Mucosa of stomach (tissue), 1 donor: ENCODE results near the gene MDFI.

Source experiments
- H3K27me3 ChIP-seq: one replicate; pipeline ENCODE4 v1.7.0; 2013; ENCODE audit warnings: mild to moderate bottlenecking, low read length; ENCODE audit not compliant: control insufficient read depth, insufficient read depth
- H3K36me3 ChIP-seq: one replicate; pipeline ENCODE4 v1.7.0; 2013; ENCODE audit warnings: low read length; ENCODE audit not compliant: control insufficient read depth, insufficient read depth
- H3K4me1 ChIP-seq: one replicate; pipeline ENCODE4 v1.7.0; 2013; ENCODE audit warnings: mild to moderate bottlenecking, low read length; ENCODE audit not compliant: control insufficient read depth, insufficient read depth
- H3K4me3 ChIP-seq: one replicate; pipeline ENCODE4 v1.7.0; 2013; ENCODE audit warnings: low read length
- H3K9ac ChIP-seq: one replicate; pipeline ENCODE4 v1.7.0; 2013; ENCODE audit warnings: mild to moderate bottlenecking, low read length, moderate library complexity
- H3K9me3 ChIP-seq: one replicate; pipeline ENCODE4 v1.7.0; 2013; ENCODE audit warnings: mild to moderate bottlenecking, low read length, moderate library complexity; ENCODE audit not compliant: control insufficient read depth
- donor health status: Pancreatic carcinoma.

The MDFI gene

GRCh38 chr6:41655646-41656001, 17.4 kb downstream of the MDFI start:
- no peaks in the 10 kb centered on the region for H3K4me1 ChIP-seq
- no peak overlapping the region for H3K4me3 ChIP-seq
- H3K36me3 ChIP-seq, result no peaks in the 10 kb centered on the region
- H3K27me3 ChIP-seq, result peaks cover 26% of the 10 kb centered on the region
- H3K9ac ChIP-seq, result no peak overlapping the region
- no peaks in the 10 kb centered on the region for H3K9me3 ChIP-seq

DNA sequence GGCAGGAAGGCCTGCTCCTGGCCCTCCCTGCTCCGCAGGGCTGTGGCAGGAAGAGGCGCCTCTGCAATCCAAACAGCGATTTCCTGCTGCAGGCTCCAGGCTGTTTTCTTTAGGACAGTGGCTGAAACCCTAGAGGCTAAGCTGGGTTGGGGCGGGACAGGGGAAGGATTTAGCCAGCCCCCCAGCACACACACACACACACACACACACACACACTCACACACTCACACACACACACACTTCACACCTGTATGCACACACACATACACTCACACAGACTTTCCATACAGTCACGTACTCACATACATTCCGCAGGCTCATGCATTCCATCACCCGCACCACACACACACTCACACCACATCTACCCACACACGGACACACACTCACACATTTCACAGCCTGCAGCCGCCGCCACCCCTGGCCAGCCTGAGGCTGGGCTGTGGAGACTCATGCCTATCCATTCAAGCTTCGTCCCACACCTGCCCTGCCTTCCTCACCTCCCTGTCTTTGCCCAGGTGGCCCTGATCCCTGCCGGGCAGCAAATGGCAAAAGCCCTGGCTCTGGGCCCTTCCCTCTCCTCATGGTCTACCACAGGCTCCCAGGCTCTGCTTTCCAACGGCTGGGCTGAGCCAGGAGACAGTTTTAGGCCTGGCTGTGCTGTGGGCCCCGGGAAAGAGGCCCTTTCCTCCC, 17.9 kb downstream of the MDFI start:
- Histone ChIP-seq H3K36me3 (no peaks in the 10 kb centered on the region), H3K9me3 (no peaks in the 10 kb centered on the region), H3K4me3 (no peak overlapping the region), H3K4me1 (no peaks in the 10 kb centered on the region), H3K9ac (no peak overlapping the region), H3K27me3 (peaks cover 26% of the 10 kb centered on the region)

DNA sequence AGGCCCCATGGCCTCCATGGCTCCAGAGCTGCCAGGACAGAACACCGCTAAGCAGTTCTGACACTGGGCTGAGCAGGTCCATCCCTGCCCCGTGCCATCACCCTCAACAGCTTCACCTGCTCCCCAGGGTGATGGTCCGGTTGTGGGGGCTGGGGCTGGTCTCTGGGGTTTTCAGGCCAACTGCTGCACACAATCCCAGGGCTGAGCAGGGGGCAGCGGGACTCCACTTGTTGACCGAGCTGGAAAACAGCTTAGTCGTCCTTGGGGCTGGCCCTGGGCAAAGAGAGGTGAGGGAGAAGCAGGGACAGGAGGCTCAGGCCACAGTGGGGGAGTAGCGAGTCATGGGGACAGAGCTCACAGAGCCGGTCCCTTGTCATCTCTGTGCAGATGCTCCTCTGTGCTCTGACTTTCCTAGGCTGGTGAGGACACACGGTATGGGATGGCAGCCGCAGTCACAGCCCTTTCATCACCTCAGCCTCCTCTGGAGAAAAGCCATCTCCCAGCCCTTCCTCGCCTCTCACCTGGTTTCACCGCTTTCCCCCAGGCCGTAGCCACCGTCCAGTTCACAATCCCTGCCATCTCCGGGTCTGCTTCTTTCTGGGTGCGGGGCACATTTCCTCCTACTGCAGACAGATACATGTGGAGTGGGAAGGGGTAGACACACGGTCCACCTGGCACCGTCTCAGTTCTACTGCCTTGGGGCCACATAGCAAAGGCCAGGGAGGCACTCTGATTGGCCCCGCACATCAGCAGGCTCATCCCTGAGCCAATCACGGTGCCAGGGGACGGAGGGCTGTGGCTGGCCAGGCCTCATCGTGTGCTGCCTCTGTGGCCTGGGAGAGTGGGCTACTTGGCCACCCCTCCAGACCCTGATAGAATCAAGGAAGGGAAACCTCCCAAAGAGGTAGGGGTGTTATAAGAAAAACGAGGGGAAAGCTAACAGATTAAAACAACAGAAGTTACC, 19.1 kb downstream of the MDFI start:
- Histone ChIP-seq H3K27me3 (peaks cover 37% of the 10 kb centered on the region), H3K36me3 (no peaks in the 10 kb centered on the region), H3K9me3 (no peaks in the 10 kb centered on the region), H3K9ac (no peak overlapping the region), H3K4me1 (no peaks in the 10 kb centered on the region), H3K4me3 (no peak overlapping the region)

GRCh38 chr6:41658636-41659035, 20.4 kb downstream of the MDFI start:
- Histone ChIP-seq H3K36me3 (no peaks in the 10 kb centered on the region), H3K4me3 (no peak overlapping the region), H3K27me3 (peaks cover 37% of the 10 kb centered on the region), H3K9ac (no peak overlapping the region), H3K4me1 (no peaks in the 10 kb centered on the region), H3K9me3 (no peaks in the 10 kb centered on the region)

DNA sequence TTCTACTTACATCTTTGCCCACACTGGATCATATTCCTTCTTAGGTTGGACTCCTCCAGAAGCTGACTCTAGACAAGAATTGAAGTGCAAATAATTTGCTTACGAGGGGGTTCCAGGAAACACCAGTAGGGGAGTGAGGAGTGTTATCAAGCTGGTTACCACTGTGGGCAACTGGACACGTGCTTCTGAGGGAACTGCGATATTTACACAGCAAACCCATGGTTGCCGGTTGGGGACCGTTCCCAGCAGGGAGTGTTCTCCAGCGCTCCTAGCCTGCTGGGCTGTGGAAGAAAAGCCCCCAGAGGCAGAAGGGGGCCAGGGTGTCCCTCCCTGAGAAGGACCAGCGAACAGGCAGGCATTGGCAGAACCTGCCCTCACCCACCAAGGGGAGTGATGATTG, 21.7 kb downstream of the MDFI start:
- H3K9me3 ChIP-seq, result no peaks in the 10 kb centered on the region
- H3K36me3 ChIP-seq, result no peaks in the 10 kb centered on the region
- no peak overlapping the region for H3K9ac ChIP-seq
- no peak overlapping the region for H3K4me3 ChIP-seq
- H3K27me3 ChIP-seq, result peaks cover 33% of the 10 kb centered on the region
- no peaks in the 10 kb centered on the region for H3K4me1 ChIP-seq

GRCh38 chr6:41663568-41663967, 25.3 kb downstream of the MDFI start:
- Histone ChIP-seq H3K9ac (no peak overlapping the region), H3K9me3 (no peaks in the 10 kb centered on the region), H3K36me3 (no peaks in the 10 kb centered on the region), H3K27me3 (peaks cover 23% of the 10 kb centered on the region), H3K4me3 (no peak overlapping the region), H3K4me1 (no peaks in the 10 kb centered on the region)

- Histone ChIP-seq H3K9ac (no peak overlapping the region), H3K4me1 (no peaks in the 10 kb centered on the region), H3K9me3 (no peaks in the 10 kb centered on the region), H3K36me3 (no peaks in the 10 kb centered on the region), H3K27me3 (peaks cover 18% of the 10 kb centered on the region), H3K4me3 (no peak overlapping the region)
Measured at GRCh38 chr6:41664271-41664670, 26.0 kb downstream of the MDFI start.

DNA sequence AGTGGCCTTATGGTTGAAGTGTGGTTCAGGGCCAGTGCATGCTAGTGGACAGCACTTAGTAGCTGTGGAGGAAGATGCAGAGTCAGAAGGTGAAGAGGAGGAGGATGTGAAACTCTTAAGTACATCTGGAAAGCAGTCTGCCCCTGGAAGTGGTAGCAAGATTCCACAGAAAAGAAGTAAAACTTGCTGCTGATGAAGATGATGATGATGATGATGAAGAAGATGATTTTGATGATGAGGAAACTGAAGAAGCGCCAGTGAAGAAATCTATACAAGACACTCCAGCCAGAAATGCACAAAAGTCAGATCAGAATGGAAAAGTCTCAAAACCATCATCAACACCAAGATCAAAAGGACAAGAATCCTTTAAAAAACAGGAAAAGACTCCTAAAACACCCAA, 28.9 kb downstream of the MDFI start:
- no peaks in the 10 kb centered on the region for H3K9me3 ChIP-seq
- H3K36me3 ChIP-seq, result no peaks in the 10 kb centered on the region
- no peak overlapping the region for H3K4me3 ChIP-seq
- no peak overlapping the region for H3K9ac ChIP-seq
- H3K4me1 ChIP-seq, result no peaks in the 10 kb centered on the region
- peaks cover 1% of the 10 kb centered on the region for H3K27me3 ChIP-seq

DNA sequence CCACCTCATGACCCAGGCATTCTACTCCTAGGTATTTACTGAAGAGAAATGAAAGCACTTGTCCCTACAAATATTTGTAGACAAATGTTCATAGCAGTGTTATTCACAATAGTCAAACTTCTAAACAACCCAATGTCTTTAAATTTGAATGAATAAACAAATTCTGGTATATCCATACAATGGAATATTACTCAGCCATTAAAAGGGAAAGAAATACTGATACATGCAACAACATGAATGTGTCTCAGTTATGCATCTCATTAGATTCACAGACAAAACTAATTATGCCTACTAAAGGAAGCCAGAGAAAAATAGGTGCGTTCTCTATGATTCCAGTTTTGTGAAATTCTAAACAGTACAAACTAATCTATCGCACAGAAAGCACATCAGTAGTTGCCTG, 30.7 kb downstream of the MDFI start:
- Histone ChIP-seq H3K27me3 (peaks cover 5% of the 10 kb centered on the region), H3K9ac (no peak overlapping the region), H3K4me3 (no peak overlapping the region), H3K9me3 (no peaks in the 10 kb centered on the region), H3K36me3 (no peaks in the 10 kb centered on the region), H3K4me1 (no peaks in the 10 kb centered on the region)

DNA sequence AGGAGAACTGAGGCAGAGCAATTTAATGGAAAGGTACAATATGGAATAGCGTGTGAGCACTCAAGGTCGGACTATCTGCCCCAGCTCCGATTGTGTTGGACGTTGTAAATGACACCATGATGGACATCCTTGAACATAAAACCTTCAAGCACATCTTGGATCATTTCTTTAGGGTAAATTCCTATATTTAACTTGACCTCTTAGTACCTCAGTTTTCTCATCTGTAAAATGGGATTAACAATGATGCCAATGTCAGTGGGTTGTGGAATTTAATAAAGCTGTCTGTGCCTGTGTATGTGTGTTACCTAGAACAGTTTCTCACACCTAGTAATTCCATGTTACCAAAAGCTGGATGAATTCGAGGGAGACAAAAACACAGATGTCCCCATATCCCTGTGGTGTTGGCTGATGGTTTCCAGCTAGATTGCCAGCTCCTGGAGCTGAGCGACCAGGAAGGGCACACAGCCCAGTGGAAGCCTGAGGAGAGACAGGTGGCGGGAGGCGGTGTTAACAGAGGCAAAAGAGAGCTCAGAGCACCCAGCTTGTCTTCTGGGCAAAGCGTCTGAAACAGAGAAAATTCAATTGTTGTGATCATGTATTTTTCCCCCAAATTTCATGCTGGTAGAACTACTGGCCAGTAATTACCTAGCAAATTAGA, 32.6 kb downstream of the MDFI start:
- H3K9me3 ChIP-seq, result no peaks in the 10 kb centered on the region
- no peak overlapping the region for H3K4me3 ChIP-seq
- H3K27me3 ChIP-seq, result peaks cover 5% of the 10 kb centered on the region
- H3K9ac ChIP-seq, result no peak overlapping the region
- no peaks in the 10 kb centered on the region for H3K4me1 ChIP-seq
- no peaks in the 10 kb centered on the region for H3K36me3 ChIP-seq

DNA sequence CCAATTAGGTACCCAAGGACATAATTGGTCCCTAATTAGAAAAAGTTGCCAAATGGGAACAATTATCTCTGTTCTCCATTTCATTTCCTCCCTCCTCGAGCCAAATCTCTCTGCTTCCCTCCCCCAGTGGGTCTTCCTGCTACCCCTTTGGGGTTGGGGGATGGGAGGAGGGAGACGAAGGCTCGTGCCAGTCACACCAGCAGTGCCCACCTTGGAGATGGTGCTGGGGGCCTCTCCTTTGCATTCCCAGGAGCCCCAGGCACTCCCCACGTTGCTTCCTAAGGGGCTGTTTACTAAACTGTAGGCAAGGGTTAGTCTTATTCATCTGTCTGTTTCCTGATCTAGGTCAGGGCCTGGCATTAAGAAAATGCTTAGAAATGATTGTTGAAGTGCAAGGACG, 33.1 kb downstream of the MDFI start:
- Histone ChIP-seq H3K27me3 (peaks cover 5% of the 10 kb centered on the region), H3K4me1 (no peaks in the 10 kb centered on the region), H3K4me3 (no peak overlapping the region), H3K9ac (no peak overlapping the region), H3K9me3 (no peaks in the 10 kb centered on the region), H3K36me3 (no peaks in the 10 kb centered on the region)

DNA sequence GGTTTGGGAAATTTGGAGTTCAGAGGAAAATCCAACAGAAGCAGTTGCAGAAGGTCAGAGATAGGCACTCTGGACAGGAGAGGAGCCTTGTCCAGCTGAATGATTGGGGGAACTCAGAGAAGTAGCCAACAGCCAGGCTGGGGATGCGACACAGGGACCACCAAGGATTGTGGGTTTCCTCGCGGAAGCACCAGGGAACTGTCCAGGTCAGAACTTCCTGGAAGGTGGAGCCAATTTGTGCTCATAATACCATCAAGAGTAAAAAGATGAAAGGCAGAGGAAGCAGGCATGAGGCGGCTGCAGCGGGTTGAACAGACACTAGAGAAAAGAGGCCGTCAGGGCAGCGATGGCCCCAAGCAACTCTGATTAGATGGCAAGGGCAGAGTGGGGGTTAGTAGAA, 33.7 kb downstream of the MDFI start:
- H3K27me3 ChIP-seq, result peaks cover 5% of the 10 kb centered on the region
- no peaks in the 10 kb centered on the region for H3K36me3 ChIP-seq

More for the DNA sequence above, 33.7 kb downstream of the MDFI start:
- no peaks in the 10 kb centered on the region for H3K4me1 ChIP-seq
- no peak overlapping the region for H3K9ac ChIP-seq
- no peaks in the 10 kb centered on the region for H3K9me3 ChIP-seq
- no peak overlapping the region for H3K4me3 ChIP-seq
